ENCODE results near the gene FN1. TPM values are rescaled to one million over a fixed set of nuclear protein-coding genes. Genes with fewer than 3 reads are reported as not detected.

FN1 gene
- 250 and 543 TPM in 2 replicates for total RNA-seq

DNA sequence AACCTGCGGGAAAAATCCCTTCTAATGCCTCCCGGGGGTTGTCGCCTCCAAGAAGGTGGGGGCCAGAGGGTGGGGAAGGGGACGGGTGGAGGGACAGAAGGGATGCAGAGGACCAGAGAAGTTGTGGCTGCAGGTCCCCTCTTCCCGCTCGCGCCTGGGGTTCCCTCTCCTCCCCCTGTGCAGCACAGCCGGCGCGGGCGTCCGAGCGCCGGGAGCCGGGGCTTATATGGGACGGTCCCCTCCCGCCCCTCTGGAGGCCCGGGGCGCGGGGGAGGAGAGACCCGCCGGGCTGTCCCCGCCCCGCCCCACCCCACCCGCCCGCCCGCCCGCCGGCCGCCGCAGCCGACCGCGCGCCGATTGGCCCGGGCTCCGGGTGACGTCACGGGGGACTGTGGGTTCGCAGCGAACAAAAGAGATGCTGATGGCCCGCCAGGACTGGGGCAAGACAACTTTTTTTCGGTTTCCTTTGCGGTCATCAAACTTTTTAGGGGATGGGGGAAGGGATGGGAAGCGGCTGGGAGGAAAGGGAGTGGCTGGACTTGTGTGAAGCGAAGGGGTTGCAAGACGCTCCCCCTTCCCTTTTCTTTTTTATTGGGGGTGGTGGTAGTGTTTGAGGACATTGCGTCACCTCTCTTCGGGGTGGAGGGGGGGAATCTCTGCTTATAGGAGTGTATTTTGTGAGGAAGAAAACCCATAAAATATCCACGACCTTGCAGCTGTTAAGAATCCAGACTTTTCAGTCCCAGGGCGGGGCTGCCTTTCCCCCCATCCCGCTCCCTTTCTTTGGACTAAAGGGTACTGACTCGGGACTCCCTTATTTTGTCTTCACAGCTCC lies at the start of gene FN1:
TSS of gene FN1 (minus strand) at position 199 of the 835 bp plus-strand sequence. CDS start 266 bp downstream, outside the sequence.

GRCh38 chr2:215311625-215312396 lies 124.1 kb downstream of the FN1 start, which contains the start of gene ATIC:
ATIC (plus strand) TSS chr2:215312059; CDS start chr2:215312143, 84 bp downstream.

Other genes with a start within 250 kb of the FN1 start
- gene ATIC, start 124.0 kb downstream of the FN1 start, total RNA-seq, result 13.5 and 19.9 TPM in 2 replicates

Data from dermis lymphatic vessel endothelial cell (primary cell).